ENCODE results near the gene SLCO3A1.

SLCO3A1 gene

DNA sequence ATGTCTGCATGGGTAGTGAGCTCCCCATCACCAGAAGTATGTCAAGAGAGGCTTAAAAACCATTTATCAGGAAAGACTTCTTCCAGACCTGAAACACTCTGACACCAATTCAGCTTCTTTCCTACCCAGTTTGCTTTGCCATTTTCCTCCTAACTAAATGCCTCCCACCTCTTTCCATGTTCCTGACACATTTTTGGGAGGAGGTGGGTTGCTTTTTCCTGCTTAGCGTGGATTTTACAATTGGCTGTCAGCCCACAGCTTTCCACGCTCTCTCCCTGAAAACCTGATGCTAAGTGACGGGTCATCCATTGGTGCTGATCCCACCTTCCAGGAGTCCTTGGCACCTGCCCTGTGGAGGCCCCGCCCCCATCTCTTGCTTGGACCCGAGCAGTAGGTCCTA lies 275.3 kb downstream of the SLCO3A1 start:
- no peak for DNase-seq (ENCODE audit: extremely low read depth, low read depth)
- TF ChIP-seq, protein P1, sequence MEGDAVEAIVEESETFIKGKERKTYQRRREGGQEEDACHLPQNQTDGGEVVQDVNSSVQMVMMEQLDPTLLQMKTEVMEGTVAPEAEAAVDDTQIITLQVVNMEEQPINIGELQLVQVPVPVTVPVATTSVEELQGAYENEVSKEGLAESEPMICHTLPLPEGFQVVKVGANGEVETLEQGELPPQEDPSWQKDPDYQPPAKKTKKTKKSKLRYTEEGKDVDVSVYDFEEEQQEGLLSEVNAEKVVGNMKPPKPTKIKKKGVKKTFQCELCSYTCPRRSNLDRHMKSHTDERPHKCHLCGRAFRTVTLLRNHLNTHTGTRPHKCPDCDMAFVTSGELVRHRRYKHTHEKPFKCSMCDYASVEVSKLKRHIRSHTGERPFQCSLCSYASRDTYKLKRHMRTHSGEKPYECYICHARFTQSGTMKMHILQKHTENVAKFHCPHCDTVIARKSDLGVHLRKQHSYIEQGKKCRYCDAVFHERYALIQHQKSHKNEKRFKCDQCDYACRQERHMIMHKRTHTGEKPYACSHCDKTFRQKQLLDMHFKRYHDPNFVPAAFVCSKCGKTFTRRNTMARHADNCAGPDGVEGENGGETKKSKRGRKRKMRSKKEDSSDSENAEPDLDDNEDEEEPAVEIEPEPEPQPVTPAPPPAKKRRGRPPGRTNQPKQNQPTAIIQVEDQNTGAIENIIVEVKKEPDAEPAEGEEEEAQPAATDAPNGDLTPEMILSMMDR (IDR thresholded peaks at IDR 0.05; ENCODE audit: low read depth, low read length, missing control alignments) = no peak

DNA sequence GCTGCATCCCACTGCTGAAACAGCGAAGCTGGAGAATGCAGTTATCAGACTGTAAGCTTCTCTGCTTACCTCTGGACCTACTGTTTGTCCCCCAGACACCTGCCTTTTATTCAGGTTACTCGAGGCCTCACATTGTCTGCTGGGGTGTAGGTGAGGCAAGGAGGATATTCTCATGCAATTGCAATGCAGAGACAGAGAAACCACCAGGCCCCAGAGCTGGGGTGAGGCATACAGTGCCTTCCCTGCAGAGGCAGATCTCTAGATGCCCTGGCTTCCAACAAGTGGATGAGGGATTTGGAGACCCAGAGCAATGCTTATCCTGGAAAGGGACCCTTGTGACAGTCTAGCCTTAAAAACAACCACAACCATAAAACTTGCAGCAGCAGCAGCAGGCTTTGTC lies 276.7 kb downstream of the SLCO3A1 start:
- TF ChIP-seq, protein P1 (IDR thresholded peaks at IDR 0.05; ENCODE audit: low read depth, low read length, missing control alignments) = no peak
- no peak overlapping the region for H3K4me3 ChIP-seq (replicated peaks; ENCODE audit: low read depth, low read length)
- no peak for DNase-seq (ENCODE audit: extremely low read depth, low read depth)

More for the DNA sequence above, 275.3 kb downstream of the SLCO3A1 start:
- no peak overlapping the region for H3K4me3 ChIP-seq (replicated peaks; ENCODE audit: low read depth, low read length)

DNA sequence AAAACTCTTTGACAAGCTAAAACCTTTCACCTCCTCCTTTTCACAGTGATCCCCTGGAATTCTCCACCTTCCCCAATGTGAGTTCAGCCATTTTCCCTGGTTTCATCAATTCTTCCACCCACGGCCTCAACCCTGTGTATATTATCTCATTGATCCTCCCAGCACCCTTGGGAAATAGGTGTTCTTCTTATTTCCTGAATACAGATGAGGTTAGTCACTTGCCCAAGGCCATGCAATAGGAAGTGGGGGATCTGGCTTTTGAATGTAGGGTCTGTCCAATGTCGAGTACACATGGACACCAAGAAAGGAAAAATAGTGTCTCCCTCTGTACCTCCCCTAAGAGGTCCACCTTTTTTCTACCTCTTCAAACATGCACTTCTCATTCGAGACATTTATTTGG lies 277.4 kb downstream of the SLCO3A1 start:
- DNase-seq (ENCODE audit: extremely low read depth, low read depth) = no peak
- H3K4me3 ChIP-seq (replicated peaks; ENCODE audit: low read depth, low read length) = no peak overlapping the region
- TF ChIP-seq, protein P1 (IDR thresholded peaks at IDR 0.05; ENCODE audit: low read depth, low read length, missing control alignments) = no peak

DNA sequence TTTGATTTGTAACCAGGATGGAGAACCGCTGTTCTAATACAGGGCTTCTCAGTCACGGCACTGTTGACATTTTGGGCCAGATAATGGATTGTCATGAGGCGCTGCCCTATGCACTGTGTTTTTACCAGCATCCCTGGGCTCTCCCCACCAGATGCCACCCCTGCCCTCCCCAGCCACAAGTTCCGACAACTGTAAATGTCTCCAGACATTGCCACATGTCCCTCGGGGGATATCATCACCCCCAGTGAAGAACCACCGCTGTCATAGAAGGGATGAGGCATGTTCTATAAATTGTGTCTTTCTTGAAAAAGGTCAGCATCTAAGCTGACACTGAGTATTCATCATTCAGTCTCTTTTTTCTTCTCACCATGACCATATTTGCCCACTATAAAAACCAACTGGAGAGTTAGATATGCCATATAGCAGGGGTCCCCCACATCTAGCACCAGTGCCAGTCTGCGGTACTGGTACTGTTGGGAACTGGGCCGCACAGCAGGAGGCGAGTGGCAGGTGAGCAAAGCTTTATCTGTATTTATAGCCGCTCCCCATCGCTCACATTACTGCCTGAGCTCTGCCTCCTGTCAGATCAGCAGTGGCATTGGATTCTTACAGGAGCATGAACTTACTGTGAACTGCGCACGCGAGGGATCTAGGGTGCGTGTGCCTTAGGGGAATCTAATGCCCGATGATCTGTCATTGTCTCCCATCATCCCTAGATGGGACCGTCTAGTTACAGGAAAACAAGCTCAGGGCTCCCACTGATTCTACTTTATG lies 279.7 kb downstream of the SLCO3A1 start:
- H3K4me3 ChIP-seq (replicated peaks; ENCODE audit: low read depth, low read length) = no peak overlapping the region
- DNase-seq (ENCODE audit: extremely low read depth, low read depth) = no peak
- TF ChIP-seq, protein P1 (IDR thresholded peaks at IDR 0.05; ENCODE audit: low read depth, low read length, missing control alignments) = no peak

DNA sequence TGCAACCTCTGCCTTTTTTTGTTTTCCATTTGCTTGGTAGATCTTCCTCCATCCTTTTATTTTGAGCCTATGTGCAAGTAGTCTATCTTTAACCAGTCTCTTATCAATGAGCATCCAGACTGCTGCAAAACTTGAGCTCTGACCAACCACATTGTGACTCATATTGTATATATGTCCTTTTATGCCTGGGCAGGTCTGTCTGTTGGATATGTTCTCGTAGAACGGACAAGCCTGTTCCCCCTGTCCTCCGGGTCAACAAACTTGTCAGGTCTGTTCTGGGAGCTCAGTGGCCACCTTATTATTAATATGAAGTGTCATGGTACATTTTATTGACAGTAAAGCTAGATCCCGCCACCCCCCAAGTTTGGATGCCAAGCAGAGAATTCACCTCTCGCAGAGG lies 287.3 kb downstream of the SLCO3A1 start:
- TF ChIP-seq, protein P1 (IDR thresholded peaks at IDR 0.05; ENCODE audit: low read depth, low read length, missing control alignments) = no peak
- no peak overlapping the region for H3K4me3 ChIP-seq (replicated peaks; ENCODE audit: low read depth, low read length)
- DNase-seq (ENCODE audit: extremely low read depth, low read depth) = no peak

DNA sequence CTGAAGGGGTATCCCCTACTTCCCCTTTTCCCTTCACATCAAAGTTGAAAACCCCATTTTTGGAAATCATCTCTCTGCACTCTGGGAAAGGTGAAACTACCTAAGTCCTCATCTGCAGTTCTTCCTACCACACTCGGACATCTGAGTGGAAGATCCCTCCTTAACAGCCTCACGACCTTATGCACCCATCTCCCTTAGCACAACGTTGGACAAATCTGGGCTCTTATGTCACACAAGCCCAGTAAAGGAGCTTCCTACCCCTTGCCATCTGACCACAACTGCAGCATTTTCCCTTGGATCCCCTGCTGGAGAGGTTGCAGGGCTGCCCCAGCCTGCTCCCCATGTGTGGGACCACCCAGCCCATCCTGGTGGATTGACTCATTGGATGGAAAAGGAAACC lies 288.1 kb downstream of the SLCO3A1 start:
- no peak overlapping the region for H3K4me3 ChIP-seq (replicated peaks; ENCODE audit: low read depth, low read length)
- DNase-seq (ENCODE audit: extremely low read depth, low read depth) = no peak
- TF ChIP-seq, protein P1 (IDR thresholded peaks at IDR 0.05; ENCODE audit: low read depth, low read length, missing control alignments) = no peak
